ENCODE measurements around the gene COL23A1. TPM values are rescaled to one million over a fixed set of nuclear protein-coding genes. Genes with fewer than 3 reads are reported as not detected.
"Not testable (repeated sequence)": the region's sequence is repeated elsewhere in the genome, so short reads cannot be mapped to it uniquely, and the experiment has no call there.

COL23A1 gene
- total and polyA plus RNA-seq, 8 donors: 0.52 to 9.5 (median 7.5) TPM

DNA sequence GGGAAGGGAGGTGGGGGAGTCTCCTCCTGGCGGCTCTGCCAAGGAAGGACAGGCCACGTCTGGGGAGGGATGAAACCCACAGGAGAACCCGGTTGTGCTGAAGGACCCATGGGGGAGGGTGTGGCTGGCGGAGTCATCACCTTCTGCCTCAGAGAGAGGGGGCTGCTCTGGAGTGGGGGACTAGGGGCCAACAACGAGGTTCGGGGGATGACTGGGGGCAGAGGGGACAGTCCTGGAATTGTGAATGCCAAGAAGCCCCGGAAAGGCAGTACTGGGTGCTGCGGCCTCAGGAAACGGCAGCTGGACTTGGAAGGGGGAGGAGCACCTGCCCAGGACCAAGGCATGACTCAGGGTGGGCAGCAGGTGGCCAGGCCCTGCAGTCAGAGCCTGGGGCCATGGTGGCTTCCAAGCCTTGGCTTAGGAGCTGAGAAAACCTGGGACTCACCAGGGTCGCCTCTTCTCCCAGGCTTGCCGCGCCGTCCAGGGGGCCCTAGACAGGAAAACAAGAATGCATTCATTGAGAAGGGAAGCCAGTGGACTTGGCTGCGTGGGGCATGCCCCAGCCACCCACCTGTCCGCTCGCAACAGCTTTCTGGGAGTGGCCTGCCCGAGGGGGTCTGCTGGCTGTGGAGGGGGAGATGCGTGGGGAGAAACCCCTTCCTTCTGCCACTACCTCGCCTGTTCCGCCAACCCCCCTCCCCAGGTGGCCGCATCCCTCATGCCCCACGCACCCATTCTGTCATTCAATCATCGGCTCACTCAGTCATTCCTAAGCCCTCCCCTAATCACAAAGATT lies 283.6 kb downstream of the COL23A1 start:
- intact Hi-C loops (cut with DNase I): no loop called here
- Histone ChIP-seq H3K36me3 (no peaks in the 10 kb centered on the region), H3K4me3 (no peak overlapping the region), H3K27ac (no peak overlapping the region), H3K4me1 (no peaks in the 10 kb centered on the region), H3K27me3 (peaks cover 0 to 5% of the 10 kb centered on the region in 2 donors), H3K9me3 (no peaks in the 10 kb centered on the region)
- ATAC-seq (no peak), DNase-seq (peak in 2 of 4 donors; percentile 28 to 62)
- TF ChIP-seq, protein P1, sequence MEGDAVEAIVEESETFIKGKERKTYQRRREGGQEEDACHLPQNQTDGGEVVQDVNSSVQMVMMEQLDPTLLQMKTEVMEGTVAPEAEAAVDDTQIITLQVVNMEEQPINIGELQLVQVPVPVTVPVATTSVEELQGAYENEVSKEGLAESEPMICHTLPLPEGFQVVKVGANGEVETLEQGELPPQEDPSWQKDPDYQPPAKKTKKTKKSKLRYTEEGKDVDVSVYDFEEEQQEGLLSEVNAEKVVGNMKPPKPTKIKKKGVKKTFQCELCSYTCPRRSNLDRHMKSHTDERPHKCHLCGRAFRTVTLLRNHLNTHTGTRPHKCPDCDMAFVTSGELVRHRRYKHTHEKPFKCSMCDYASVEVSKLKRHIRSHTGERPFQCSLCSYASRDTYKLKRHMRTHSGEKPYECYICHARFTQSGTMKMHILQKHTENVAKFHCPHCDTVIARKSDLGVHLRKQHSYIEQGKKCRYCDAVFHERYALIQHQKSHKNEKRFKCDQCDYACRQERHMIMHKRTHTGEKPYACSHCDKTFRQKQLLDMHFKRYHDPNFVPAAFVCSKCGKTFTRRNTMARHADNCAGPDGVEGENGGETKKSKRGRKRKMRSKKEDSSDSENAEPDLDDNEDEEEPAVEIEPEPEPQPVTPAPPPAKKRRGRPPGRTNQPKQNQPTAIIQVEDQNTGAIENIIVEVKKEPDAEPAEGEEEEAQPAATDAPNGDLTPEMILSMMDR (IDR thresholded peaks at IDR 0.05): no peak

DNA sequence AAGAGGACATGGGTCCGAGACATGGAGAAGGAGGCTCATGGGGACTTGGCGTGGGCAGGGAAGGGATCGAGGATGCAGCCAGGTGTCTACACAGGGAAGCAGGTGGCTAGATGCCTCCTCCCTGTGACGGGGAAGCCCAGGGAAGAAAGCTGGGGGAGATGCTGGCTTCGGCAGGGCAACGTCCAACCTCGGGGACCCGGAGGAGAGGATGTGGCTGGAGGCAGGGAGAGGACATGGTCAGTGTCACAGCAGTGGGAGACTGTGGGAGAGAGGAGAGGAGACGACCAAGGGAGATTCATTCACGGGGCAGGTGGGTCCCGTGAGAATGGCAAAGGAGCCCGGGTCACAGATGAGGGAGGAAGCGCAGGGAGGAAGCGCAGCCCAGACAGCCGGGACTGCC lies 284.4 kb downstream of the COL23A1 start:
- H3K9me3 ChIP-seq: no peaks in the 10 kb centered on the region
- H3K4me1 ChIP-seq: no peaks in the 10 kb centered on the region
- no peak overlapping the region for H3K4me3 ChIP-seq
- ATAC-seq: no peak
- H3K27ac ChIP-seq: no peak overlapping the region
- DNase-seq: peak in 2 of 4 donors; percentile 19 to 58
- TF ChIP-seq, protein P1 (IDR thresholded peaks at IDR 0.05): no peak
- no peaks in the 10 kb centered on the region for H3K36me3 ChIP-seq
- peaks cover 0 to 5% of the 10 kb centered on the region in 2 donors for H3K27me3 ChIP-seq
- intact Hi-C loops (cut with DNase I): no loop called here

DNA sequence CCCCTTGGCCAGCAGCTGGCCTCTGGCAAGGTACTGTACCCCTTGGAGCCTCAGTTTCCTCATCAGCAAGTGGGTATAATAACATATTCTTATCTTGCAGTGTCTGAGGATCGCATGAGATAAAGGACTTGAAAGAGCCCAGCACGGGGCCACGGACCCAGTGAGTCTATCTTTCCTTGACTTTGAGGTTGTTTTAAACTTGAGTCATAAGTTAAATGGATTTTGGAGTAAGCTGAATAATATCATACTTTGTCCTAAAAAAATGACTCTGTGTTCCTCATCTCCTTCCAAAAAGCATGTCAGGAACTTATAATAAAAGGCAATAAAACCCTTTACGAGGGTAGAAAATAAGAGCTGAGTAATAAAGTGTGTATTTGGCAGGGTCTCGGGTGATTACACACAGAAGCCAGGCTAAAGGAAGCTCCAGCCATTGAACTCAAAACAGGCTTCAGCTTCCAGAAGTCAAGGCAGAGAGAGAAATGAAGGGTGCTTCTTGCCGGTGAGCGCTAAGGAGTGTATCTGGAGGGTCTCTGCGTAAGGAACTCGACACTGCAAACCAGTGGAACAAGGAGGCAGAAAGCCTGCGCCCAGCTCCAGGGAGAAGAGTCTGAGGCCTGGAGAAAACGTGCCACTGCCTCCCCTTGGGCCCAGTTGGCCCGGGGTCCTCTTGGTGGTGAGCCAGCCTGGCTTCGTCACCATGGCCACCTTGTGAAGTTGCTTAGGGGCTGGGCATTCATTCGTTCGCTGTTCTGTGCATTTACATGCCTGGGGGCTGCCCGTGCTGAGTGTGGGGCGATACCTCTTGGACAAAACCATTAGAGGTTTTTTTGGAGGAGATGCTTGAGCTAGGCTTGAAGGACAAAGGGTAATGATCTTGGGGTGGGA lies 285.2 kb downstream of the COL23A1 start:
- intact Hi-C loops (cut with DNase I): no loop called here
- Histone ChIP-seq H3K4me1 (no peaks in the 10 kb centered on the region), H3K36me3 (no peaks in the 10 kb centered on the region), H3K27ac (no peak overlapping the region), H3K9me3 (no peaks in the 10 kb centered on the region), H3K27me3 (peaks cover 0 to 5% of the 10 kb centered on the region in 2 donors), H3K4me3 (no peak overlapping the region)
- DNase-seq: peak in 2 of 4 donors; percentile 15 to 45
- TF ChIP-seq, protein P1 (IDR thresholded peaks at IDR 0.05): no peak
- ATAC-seq: peak; percentile 41

DNA sequence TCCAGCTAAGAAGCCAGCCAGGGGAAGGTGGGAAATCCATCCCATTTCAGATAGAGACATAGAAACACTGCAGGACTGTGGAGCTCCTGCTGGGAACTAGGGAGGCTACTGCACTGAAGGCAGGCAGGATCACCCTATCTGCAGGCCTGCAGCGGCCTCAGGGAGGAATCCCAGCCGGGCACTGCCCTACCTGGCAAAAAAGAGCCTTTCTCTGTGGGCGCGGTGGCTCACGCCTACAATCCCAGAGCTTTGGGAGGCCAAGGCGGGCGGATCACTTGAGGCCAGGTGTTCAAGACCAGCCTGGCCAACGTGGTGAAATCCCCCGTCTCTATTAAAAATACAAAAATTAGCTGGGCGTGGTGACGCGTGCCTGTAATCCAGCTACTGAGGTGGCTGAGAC lies 286.2 kb downstream of the COL23A1 start:
- no peaks in the 10 kb centered on the region for H3K36me3 ChIP-seq
- no peak for ATAC-seq
- H3K27ac ChIP-seq: no peak overlapping the region
- H3K4me3 ChIP-seq: no peak overlapping the region
- TF ChIP-seq, protein P1 (IDR thresholded peaks at IDR 0.05): no peak
- peak in 2 of 4 donors; percentile 10 to 35 for DNase-seq
- H3K27me3 ChIP-seq: peaks cover 0 to 5% of the 10 kb centered on the region in 2 donors
- H3K4me1 ChIP-seq: no peaks in the 10 kb centered on the region
- intact Hi-C loops (cut with DNase I): no loop called here
- no peaks in the 10 kb centered on the region for H3K9me3 ChIP-seq

DNA sequence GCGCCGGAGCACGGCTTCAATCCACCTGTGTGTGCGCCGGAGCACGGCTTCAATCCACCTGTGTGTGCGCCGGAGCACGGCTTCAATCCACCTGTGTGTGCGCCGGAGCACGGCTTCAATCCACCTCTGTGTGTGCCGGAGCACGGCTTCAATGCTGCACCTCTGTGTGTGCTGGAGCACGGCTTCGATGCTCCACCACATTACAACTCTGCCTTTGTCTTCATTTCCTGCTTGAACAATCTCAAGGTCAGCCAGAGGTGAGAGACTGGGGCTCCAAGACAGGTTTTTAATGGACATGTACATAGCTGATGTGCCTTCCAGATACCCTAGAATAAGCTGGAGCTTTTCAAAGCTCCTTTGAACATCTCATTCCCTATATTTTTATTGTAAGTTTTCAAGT lies 287.9 kb downstream of the COL23A1 start:
- DNase-seq; H3K4me3 ChIP-seq; H3K27me3 ChIP-seq; intact Hi-C loops (cut with DNase I); ATAC-seq; H3K9me3 ChIP-seq; H3K36me3 ChIP-seq; H3K27ac ChIP-seq; H3K4me1 ChIP-seq: not testable (repeated sequence)
